Activated T-cell treated with anti-CD3 and anti-CD28 coated beads for 48 hours (primary cell): ENCODE results near the gene FGF2.
"Not testable (repeated sequence)": the region's sequence is repeated elsewhere in the genome, so short reads cannot be mapped to it uniquely, and the experiment has no call there.

Experiments used
- DNase-seq: peaks from one replicate; pipeline ENCODE4 v3.0.0-alpha.2; 2020; ENCODE audit warnings: low read depth

Gene FGF2

DNA sequence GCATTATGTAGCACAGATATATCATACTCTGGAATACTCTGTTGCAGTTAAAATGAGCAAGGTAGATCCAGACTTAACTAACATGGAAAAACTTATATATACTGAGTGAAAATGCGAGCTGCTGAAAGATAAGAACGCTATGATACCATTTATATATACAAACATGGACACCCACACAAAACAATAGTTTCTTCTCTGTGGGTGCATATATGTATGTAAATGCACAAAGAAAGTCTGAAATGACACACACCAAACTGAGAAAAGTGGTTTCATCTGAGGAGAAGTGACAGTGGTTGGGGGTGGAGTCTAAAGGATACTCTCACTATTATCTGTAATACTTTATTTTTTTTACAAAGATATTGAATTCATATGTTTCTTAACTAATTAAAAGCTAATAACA, 12.2 kb upstream of the FGF2 start:
- DNase-seq: no peak

DNA sequence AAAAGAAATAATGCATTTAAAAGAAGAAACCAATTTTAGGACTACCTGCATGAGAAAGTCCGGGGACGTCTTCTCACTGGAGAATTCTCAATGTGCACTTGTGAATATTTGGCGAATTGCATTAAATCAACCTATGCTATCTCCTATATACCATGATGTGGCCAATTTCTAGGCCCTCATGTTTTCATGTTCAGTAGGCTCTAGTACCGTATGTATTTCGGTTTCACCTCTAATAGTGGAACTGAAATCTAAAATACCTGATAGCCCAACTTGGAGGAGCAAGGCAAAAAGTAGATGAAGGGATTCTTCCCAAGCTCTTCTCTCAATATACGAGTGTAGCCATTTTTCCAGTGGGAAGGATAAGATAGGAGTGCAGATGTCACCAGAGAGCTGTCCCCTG, 11.4 kb upstream of the FGF2 start:
- no peak for DNase-seq

DNA sequence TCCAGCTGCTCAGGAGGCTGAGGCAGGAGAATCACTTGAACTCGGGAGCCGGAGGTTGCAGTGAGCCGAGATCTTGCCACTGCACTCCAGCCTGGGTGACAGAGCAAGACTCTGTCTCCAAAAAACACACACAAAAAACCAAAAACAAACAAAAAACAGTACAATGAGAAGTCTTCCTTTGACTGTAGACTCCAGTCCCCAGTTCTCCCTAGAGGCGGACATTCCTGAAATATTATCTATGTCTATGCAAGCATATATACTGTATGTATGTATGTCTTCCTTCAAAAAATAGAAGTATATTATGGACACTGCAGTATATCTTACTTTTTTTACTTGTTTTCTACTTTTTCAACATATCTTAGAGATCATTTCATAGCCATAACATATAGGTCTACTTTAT, 10.2 kb upstream of the FGF2 start:
- no peak for DNase-seq

DNA sequence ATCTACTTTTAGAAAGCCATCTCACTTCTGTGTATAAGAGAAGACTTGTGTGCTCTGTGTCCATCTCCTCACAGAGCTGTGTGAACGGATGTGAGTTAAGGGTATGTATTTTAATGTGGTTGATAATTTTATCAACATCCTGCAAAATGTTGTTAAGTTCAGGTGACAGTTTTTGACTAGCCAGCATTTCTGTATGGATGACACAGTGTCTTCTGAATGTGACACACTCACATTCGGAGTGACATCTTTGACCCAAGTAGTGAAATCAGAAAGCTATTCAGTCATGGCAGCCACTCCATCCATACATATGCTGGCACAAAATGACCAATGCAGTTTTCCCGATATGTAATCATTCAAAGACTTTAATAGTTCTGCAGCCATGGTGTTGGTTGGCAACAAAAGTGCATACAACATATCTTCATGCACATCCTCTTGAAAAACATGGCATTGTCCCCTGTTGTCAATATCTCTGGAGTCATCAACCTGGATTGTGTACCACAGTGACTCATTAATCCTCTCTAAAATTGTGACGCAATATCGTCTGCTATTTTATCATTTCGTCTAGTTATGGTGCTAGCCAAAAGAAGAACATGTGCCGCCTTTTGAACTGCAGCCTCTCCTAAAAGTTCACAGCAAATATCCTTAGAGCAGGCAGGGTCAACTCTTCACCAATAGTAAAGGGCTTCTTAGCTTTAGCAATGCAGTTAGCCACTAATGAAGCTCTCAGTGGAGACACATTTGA, 6.8 kb upstream of the FGF2 start:
- DNase-seq: no peak

DNA sequence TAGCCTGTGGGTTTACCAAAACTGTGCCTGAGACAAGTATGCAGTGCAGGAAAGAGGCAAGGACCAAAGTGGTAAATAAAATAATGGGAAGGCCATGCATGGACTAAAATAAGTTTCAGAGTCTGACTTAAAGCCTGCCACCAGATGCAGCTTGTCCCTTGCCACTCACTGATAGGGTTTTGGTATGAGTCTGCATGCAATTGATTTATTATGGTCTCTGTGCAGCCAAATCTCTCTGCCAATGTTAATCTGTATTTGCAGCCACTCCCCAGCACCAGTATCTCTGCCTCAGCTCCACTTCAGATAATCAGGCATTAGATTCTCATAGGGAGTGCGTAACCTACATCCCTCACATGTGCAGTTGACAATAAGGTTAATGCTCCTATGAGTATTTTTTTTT, 5.5 kb upstream of the FGF2 start:
- no peak for DNase-seq

DNA sequence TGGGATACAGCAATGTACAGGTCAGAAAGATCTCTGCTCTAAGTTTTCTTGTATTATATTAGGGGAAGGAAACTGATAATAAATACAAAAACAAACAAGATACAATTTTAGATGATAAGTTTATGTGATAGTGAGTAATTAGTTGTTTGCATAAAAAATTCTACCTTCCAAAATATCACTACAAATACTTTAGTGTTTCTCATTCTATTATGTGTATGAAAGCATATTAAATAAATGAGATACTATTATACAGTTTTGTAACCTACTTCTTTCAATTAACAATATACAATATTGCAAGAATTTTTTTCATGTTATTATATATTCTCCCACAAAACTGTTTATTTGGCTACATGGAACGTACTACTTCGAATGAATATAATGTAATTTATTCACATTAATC, 4.2 kb upstream of the FGF2 start:
- DNase-seq: no peak

DNA sequence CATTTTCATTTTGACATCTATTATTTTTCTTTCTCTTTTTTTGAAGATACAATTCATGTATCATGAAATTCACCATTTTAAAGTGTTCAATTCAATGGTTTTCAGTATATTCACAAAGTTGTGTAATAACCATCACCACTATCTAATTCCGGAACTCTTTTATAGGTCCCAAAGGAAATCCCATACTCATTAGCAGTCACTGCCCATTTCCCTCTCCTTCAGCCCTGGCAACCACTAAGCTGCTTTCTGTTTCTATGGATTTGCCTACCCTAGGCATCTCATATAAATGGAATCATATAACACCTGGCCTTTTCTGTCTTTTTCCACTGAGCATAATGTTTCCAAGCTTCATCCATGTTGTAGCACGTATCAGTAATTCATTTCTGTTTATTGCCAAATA, 3.2 kb upstream of the FGF2 start:
- no peak for DNase-seq

DNA sequence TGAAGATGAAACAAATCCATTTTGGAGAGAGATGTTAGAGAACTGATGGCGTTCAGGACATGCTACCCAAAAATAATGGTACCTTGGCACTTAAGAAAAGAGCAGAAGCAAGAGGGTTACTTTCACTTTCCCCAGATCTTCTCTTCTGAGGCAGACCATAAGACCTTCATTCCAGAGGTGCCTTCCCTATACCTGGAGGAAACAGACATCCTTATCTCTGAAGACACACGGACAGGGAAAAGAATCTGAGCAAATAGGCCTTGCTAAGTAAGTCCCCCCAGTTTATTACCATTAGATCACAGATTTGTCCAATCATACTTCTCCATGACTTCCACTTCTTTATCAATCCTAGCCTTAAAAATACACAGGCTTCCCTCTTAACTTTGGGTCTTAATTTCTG, 2.0 kb upstream of the FGF2 start:
- DNase-seq: no peak

DNA sequence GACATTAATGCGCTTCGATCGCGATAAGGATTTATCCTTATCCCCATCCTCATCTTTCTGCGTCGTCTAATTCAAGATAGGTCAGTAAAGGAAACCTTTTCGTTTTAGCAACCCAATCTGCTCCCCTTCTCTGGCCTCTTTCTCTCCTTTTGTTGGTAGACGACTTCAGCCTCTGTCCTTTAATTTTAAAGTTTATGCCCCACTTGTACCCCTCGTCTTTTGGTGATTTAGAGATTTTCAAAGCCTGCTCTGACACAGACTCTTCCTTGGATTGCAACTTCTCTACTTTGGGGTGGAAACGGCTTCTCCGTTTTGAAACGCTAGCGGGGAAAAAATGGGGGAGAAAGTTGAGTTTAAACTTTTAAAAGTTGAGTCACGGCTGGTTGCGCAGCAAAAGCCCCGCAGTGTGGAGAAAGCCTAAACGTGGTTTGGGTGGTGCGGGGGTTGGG, 528 bp upstream of the FGF2 start:
- DNase-seq: no peak

DNA sequence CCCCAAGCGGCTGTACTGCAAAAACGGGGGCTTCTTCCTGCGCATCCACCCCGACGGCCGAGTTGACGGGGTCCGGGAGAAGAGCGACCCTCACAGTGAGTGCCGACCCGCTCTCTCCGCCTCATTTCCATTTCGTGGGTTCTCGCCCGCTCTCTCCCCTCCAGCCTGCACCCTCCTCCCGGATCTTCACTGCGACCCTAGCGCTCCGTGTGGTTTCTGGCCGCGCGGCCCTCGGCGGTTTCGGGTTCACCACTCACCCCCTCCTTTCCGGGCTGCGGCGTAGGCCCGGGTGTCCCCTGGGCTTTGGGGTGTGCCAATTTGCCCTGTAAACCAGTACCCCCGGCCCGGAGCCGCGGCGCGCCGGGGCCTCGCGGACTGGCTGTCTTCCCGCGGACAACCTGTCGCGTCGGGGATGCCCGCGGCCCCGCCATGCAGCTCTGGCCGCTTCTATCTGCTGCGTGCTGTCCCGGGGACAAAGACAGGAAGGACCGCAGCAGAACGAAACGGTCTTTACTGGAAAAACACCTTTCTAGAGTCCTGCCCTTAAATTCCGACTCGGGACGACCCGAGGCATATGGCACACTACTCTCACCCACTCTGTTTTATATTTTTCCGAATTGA, 737 bp downstream of the FGF2 start:
- DNase-seq: peak; percentile 15

DNA sequence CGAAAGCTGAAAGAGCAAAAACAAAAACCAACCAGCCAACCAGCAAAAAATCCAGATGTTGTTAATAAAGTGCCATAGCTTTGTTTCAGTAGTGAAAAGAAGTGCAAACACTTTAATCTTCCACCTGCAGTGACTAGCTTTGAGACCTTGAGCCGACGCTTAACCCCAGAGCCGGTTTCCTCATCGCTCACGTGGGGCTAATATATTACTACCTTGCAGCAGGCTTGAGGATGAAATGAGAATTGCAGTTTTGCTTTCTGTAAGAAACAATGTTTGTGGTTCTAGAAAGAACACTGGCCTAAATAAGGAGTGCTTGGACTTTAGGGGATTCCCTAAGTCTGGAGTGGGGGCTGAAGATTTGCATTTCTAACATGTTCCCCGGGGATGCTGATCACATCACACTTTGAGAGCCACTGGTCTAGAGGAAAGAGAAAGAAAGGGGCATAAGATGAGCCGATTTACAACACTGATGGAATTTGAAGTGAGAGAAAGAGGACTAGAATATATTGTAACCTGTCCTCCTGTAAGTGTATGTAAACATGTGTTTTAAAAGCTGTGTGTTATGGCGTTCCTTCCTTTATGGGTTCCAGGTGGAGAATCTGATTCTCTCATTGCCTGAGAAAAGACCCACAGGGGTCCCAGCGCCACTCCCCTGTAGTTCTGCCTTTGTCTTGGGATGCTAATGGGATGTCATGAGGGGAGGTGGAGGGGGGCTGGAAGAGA, 1.4 kb downstream of the FGF2 start:
- DNase-seq: peak; percentile 25

DNA sequence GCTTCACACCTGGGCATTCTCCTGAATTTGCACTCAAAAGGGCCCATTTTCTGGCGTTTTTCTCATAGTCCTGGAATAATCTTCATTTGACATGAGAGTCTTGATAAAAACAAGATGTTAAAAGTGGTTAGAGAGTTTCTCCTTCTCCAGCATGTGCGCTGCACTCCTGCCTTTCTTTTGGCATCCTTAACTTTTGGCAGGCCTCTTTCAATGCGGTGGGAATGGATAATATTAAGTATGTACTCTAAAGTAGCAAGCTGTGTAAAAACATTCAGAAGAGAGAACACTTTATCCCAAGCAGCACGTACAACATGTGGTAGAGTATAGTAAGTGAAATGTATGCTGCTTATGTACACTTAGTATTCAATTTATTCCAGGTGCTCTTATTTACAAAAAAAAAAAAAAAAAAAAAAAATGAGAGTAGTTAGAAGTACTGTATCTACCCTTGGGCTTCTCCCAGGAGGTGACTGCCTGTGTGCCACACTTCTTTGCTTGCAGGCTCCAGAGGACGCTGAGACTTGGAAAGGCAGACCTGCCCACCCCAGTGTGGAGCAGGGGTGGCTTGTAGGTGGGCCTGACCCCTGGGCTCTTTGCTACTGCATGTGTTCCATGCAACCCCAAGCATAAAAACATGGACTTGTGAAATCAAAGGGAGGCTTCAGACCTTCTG, 3.9 kb downstream of the FGF2 start:
- no peak for DNase-seq

DNA sequence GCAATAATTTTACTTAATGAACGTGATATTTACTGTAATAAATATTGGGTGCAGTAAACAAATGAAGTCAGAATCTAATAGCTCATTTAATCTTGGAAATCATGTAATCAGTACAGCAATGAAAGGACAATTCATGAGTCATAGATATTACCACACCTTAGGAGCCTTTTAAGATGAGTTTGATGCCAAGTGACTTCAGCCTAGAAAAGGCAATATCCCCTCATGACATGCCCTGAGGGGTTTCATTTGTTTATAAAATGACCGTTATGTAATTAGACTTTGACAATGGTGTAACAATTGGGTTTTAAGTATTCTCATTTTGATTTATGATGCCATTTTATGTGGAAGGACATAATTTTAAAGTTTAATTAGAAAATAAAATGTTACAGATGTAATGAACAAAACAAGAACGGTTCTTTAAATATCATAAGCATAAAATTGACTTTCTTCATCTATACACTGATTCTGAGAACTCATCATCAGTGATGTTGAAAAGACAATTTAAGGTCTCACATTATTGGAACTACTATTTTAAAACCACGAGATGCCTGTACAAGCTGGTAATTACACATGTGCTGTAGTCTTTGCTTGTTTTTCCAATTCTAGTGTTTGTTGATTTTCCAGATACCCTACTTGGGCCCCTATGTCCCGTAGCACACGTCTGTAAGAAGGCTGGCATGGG, 5.0 kb downstream of the FGF2 start:
- no peak for DNase-seq

DNA sequence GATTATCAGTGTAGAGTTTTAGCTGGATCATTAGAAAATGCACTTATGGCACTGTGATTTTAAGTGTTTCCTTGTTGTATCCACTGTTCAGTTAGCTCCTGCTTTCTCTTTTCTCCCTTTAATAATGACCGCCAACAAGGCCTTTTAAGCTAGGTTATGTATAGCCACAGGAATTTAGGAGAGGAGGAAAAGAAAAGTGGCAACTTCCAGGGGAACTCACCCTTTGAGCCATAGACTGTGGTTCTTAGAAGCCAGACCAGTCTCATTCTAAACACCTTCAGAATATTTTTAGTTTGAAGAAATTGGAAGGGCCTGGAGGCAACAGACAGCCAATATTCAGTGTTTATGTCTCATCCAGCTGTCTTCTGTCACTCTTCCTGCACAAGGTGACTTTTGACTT, 6.1 kb downstream of the FGF2 start:
- DNase-seq: no peak

DNA sequence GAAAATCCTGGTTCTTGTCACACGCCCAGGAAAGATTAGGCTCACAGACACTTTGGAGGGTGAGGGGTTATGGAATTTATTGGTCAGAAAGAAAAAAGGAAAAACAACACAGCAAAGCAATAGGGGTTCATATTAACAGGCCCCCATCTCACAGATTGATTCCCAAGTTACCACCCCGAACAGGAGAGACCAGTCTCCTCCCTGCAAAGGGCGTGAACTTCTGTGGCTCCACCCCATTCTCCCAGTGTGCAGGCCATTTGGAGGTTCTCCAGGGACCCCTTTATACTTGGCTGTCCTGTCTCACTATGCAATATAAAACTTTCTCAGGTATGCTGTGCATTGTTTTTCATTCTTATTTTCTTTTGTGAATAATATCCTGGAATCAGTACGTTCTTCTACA, 7.4 kb downstream of the FGF2 start:
- DNase-seq: no peak

DNA sequence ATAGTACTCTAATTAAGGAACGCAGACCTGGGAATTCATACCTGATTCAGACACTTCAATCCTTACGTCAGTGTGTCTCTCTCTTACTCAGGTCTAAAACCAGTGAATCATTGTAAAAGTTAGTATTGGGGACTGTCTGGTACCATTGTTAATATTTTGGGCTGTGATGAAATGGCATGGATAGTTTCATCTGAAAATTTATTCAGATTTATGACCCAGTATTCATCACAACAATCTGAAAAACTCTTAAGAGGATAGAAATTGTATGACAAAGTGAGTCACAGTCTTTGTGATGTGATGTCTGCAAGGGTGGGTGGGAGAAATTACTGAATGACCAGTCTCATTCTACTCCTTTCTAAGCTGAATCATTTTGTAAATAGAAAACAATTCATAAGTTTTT, 10.3 kb downstream of the FGF2 start:
- no peak for DNase-seq

DNA sequence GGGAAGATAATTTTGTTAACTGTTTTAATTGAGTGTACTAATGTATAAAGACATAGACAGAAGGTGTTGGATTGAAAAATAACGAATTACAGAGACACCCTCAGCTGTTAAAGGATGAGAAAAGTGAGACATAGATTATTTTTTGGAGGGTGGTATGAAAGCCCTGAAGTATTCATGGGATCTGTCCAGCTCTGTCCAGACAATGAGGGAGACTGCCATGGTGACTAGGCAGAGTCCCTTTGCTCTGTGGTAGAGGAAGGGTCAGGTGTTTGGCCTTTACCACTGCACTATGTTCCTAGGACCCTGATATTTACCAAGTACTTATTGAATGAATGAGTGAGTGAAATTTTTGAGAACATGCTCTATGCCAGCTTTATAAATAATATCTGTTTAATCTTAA, 11.4 kb downstream of the FGF2 start:
- no peak for DNase-seq

DNA sequence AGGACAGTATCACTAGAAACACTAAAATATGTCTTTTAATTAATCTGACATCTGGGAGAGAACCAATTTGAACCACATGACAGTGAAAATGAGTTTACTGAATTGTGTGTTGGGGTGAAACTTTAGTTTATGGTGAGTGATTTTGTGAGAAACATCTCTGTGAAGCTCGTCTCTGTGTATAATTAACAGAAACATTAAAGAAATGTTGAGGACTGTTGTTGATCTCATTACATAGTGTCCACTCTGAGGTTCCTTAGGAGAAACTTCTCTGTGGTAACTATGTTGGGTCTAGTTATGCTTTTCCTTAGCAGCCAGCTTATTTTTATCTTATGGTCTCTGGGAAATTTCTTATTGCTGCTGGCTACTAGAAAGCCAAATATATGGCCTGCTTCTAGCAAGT, 15.8 kb downstream of the FGF2 start:
- DNase-seq: no peak

DNA sequence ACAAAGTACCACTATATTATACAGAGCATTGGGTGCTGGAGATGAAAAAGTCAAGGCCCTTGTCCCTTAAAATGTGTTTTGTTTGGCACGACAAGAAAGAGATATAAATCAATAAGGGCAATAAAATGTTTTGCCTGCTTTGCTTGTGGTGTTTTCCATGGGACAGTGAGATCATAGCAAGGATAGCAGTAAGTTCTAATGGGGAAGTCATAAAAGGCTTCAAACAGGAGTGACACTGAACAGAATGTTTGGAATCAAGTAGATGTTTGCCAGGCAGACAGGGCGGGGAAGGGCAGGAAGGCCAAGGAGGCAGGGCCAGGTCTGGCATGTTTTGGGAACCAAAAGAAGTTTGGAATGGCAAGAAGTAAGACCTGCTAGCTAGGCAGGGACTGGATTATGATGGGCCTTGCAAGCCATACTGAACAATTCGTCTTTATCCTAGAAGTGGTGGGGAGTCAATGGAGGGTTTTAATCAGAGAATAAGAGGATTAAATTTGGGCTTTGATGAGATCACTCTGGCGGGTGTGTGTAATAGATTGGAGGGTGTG, 16.4 kb downstream of the FGF2 start:
- DNase-seq: no peak

DNA sequence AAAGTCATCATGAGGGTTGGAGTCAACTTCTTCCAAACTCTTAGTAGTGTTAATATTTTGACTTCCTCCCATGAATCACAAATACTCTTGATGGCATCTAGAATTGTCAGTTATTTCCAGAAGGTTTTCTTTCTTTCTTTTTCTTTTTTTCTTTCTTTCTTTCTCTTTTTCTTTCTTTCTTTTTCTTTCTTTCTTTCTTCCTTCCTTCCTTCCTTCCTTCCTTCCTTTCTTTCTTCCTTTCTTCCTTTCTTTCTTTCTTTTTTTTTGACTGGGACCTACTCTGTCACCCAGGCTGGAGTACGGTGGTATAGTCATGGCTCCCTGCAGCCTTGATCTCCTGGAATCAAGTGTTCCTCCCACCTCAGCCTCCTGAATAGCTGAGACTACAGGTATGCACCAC, 17.8 kb downstream of the FGF2 start:
- DNase-seq: not testable (repeated sequence)

DNA sequence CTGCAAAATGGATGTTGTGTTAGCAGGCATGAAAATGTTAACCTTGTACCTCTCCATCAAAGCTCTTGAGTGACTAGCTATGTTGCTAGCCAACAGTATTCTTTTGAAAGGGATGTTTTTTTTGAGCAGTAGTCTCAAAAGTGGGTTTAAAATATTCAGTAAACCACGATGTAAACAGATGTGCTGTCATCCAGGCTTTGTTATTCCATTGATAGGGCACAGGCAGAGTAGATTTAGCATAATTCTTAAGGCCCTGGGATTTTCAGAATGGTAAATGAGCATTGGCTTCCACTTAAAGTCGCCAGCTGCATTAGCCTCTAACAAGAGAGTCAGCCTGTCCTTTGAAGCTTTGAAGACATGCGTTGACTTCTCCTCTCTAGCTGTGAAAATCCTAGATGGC, 18.4 kb downstream of the FGF2 start:
- no peak for DNase-seq

DNA sequence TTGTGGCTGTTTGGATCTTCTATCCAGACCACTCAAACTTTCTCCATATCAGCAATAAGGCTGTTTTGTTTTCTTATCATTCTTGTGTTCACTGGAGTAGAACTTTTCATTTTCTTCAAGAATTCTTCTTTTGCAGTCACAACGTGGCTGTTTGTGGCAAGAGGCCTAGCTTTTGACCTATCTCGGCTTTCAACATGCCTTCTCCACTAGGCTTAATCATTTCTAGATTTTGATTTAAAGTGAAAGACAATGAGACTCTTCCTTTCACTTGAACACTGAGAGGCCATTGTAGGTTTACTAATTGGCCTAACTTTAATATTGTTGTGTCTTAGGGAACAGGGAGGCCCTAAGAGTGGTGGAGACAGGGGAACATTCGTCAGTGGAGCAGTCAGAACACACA, 19.1 kb downstream of the FGF2 start:
- no peak for DNase-seq
